ENCODE results near the gene CRYAA.

Gene CRYAA

DNA sequence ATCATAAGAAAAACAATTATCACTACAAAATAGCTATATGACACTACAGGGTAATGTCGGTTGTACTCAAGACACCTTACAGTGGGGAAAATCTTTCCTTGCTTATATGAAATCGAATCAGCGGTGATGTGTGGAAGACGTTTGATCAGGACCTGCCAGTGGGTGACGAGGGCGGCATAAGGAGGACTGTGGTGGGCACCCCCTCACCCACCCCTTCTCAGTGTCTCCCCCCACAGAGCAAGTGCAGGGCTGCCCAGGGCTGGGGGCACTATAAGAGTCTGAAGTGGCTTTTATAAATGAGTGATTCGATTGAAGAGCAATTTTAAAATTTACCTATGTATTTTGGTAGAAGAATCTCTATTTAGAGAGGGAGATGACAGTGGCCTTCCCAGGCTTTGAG lies 35.8 kb downstream of the CRYAA start:
- no peak for DNase-seq

DNA sequence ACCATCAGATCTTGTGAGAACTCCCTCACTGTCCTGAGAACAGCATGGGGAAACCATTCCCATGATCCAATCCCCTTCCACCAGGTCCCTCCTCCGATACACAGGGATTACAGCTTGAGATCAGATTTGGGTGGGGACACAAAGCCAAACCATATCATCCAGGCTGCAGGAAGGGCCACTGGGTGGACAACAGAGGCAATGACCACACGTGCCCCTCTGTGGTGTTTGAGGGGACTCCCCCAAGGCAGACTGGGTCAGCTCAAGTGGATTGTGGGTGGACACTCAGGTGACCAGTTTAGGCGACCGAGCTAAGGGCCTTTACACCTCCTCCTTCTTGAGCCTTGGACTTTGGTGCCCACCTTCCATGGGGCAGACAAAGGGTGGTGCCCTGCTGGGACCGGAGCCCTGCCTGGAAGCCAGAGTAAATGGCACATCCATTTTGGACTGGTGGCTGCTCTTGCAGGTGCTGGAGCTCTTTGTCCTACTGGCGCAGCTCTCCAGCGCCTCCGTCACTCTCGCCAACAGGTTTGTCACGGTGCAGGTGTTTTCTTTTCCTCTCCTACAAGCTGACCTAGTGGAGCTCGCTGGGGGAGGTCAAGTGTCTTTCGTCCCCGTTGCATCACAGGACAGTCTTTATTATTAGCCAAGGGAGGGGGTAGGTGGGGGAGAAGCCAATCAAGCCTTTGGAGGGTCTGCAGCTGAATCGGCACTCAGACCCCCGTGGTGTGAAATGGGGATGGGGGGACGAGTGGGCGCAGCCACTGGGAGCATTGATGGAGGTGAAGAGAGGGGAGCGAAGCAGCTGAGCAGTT lies 37.6 kb downstream of the CRYAA start:
- DNase-seq: peak; percentile 31

DNA sequence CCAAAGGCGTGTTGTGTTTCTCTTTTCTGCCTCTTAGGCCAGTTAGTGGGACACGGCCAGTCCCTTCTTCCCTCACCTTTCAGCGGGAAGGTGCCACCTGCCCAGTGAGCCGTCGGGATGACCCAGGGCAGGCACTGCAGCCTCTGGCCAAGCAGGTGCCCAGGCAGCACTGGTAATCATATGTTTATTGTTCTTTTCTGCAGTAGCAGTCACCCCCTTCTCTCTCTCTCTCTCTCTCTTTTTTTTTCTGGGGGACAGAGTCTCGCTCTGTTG lies 38.2 kb downstream of the CRYAA start:
- no peak for DNase-seq

DNA sequence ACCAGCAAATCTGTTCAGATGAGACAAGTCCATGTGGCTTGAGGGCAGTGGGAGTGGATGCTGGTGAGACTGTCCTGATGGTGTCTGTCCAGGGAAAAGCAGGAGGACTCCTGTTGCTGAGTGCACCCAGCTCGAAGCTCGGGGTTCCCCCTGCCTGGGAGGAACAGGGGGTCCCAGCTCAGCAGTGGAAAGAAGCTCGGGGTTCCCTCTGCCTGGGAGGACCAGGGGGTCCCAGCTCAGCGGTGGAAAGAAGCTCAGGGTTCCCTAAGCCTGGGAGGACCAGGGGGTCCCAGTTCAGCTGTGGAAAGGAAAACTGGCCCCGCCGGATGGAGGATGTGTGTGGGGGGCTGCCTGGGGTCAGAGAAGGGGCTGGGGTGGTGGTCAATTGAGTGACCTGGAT lies 39.1 kb downstream of the CRYAA start:
- no peak for DNase-seq

DNA sequence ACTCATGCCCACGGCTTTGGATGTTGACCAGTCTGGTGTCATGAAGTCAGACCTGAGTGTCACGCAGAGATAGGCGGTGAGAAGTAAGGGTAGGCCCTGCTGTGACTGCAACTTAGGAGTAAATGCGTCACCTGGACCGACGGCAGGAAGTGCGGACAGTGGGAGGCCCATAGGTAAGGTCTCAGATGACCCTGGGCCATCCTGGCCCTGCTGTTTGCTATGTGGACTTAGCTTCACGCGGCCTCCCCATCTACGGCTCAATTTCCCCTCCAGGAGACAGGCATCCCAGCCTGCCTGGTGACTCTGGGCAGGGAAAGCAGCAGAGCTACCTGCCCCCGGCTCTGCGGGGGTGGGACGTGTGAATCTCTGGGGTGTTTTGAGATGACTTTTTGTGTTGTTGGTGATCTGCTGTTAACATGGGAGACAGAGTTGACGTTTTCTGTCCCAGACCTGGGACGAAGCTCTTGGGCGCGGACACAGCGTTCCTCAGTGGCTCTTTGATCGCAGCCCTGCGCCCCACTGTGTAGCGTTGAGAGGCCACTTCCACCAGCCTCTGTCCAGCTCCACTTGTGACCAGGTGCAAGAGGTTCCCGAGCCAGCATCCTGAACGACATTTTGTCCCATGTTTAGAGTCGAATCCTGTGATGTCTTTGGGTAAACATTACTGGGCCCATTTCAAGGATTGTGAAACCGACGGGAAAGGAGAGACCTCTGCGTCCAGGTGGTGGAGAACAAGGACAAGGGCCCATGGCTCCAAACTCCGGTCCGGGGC lies 39.9 kb downstream of the CRYAA start:
- no peak for DNase-seq

DNA sequence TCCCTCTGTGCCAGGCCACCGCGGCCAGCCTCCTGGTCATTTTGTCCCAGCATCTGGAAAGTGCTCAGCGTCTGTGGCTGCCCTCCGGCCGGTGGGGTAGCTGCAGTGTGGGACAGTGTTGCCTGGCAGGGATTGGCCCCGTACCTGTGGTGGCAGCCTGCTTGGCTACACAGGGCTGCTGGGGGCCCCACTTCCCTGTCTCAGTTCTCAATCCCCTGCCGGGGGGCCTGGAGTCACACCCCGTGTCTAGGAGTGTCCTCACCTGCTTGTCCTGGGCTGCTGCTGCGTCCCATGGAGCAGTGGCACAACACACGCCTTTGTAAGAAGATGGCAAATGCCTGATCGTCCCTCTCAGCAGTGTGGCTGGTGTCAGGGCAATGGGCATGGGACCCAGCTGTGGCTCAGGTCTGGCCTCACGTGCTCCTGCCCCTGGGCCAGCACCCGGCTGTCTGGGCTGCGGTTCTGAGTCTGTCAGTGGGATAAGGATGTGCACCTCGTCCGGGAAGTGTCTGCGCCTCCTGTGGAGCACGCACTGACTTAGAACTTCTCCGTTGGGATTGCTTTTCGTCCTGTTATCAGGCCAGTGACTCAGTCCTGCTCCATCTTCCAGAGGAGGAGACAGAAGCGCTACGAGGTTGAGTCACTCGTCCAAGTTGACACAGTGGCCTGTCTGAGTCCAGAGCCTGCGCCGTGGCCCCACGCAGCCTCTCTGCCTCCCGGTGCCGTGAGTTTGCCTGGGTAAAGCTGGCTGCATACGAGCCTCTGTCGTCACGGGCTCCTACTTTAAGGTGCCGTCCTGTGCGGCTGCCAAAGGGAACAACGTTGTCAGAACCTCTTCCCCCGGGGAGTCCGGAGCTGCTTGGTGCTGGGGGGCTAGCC lies 41.0 kb downstream of the CRYAA start:
- peak; percentile 70 for DNase-seq

DNA sequence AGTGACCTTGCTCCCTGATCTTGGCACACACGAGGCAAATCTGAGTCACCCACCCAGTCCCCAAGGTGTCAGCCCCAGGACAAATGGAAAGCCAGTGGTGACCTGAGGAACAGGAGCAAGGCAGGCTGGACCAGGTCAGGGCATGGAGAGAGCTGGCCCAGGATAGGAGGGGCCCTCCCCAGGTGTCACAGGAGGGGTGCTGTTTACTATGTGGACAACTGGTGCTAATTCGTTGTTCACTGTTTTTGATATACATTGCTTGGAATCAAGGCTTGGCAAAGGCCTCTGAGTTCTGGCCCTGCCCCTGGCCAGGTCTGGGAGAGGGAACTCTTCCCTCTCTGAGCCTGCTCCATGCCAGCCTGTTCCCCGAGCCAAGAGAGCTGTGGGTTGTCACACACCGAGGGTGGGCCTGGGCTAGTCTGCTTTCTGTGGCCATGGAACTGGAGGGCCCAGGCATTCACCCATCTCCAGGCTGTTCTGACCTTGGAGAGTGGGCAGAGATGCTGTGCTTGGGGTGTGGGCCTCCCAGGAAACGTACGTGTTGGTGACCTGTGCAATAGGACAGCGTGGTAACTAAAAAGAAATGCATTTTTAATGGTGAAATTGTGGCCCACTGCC lies 41.8 kb downstream of the CRYAA start:
- DNase-seq: no peak

DNA sequence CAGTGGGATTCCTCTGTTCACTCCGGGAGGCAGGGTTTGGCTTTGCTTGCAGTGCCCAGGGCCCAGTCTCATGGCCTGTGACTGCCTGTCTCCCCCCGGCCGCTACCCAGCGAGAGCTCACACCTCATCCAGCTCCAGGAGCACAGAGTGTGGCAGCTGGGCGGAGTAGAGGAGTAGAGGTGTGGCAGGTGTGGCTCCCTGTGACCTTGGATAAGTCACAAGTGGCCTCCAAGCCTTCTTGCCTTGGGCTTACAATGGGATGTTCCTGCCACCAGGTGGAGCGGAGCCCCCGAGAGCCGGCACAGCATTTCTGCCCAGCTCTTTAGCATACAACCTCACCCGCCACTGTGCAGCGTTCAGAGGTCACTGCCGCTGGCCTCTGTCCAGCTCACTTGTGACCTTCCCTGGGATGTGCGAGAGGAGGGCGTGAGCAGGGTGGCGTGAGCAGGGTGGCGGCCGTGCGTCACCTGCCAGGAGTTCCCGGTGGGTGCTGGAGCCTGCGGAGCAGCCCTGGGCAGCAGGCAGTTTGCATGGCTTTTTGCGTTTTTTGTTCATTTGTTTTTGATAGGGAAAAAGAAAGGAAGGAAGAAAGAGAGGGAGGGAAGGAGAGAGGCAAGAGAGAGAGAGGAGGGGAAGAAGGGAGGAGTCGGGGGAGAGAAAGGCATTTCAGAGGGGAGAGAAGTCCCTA lies 42.4 kb downstream of the CRYAA start:
- peak; percentile 26 for DNase-seq

DNA sequence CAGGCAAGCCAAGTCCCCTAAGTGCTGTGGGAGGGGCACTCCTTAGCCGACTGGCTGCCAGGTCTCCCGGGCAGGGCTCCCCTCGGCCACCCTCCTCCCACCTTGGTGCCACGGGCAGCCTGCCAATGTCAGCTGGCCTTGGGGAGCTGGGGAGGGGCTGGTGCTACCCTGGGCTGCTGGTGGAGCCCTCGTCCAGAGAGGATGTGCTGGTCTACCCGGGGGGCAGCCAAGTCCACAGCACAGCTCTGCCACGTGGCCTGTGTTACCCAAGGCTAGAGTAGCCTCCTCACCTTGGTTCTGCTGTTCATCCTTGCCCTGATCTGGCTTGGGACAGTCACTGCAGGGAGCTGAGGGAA lies 42.9 kb downstream of the CRYAA start:
- no peak for DNase-seq

Measured in DMS53 (cell line).